ENCODE measurements around the gene BPIFA1. TPM values are rescaled to one million over a fixed set of nuclear protein-coding genes. Genes with fewer than 3 reads are reported as not detected.

BPIFA1 gene
- total RNA-seq, 4 donors from 2014 or later = not detected

DNA sequence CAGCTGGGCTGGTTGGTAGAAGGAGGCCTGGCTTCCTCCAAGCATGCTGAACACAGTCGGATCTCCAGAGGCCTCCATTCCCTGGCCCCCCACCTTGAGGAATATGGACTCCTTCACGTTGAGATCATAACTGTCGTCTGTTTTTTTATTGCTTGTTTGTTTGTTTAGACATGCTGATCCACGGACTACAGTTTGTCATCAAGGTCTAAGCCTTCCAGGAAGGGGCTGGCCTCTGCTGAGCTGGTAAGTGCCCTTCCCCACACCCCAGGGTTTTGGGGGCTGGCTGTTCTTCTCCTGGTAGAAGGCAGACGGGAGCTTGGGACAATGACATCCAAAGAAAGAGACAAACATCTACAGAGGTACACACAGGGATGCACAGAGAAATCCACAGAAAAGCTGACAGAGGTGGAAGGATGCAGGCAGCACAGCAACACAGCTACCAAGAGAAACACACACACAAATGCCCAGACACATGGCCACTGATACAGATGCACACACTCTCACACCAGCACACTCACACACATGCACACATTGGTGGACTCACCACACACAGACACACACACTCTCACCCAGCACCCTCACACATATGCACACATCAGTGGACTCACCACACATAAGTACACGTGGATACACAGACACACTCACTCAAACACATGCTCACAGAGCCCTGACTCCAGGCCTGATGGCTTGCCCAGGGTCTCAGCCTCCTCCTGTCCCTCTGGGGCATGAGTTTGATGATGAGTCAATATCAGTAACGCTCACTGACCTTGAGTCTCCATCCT is 6.7 kb downstream of the BPIFA1 start:
- no peak overlapping the region for H3K4me3 ChIP-seq
- no peak overlapping the region for H3K27ac ChIP-seq
- H3K27me3 ChIP-seq = no peaks in the 10 kb centered on the region
- 56 to 58% methylated on average over 7 of the region's 7 CpGs for WGBS, 2 donors
- no peaks in the 10 kb centered on the region for H3K36me3 ChIP-seq
- no peaks in the 10 kb centered on the region for H3K9me3 ChIP-seq
- DNase-seq (ENCODE audit: low spot score in 2 of 2) = no peak
- no peaks in the 10 kb centered on the region for H3K4me1 ChIP-seq
- no peak for TF ChIP-seq POLR2A (IDR thresholded peaks at IDR 0.05)
- TF ChIP-seq, protein P1, sequence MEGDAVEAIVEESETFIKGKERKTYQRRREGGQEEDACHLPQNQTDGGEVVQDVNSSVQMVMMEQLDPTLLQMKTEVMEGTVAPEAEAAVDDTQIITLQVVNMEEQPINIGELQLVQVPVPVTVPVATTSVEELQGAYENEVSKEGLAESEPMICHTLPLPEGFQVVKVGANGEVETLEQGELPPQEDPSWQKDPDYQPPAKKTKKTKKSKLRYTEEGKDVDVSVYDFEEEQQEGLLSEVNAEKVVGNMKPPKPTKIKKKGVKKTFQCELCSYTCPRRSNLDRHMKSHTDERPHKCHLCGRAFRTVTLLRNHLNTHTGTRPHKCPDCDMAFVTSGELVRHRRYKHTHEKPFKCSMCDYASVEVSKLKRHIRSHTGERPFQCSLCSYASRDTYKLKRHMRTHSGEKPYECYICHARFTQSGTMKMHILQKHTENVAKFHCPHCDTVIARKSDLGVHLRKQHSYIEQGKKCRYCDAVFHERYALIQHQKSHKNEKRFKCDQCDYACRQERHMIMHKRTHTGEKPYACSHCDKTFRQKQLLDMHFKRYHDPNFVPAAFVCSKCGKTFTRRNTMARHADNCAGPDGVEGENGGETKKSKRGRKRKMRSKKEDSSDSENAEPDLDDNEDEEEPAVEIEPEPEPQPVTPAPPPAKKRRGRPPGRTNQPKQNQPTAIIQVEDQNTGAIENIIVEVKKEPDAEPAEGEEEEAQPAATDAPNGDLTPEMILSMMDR (IDR thresholded peaks at IDR 0.05) = no peak
- TF ChIP-seq EP300 (IDR thresholded peaks at IDR 0.05) = no peak

DNA sequence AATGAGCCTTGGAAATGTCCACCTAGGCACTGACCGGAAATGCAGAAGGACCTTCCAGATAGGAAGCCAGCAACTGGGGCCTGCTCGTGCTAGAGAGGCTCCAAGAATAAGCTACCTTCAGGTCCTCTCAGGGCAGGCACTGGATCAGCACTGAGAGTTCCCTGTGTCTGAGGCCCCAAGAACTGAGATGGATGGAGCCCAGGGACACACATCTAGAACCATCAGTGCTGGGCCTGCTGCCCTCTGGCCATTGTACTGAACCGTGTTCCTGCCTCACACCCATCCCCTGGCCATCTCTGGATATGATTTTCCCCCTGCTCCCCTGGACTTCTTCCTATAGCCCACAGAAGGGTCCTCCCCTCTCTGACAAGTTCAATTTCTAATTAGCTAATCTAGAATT is 10.3 kb downstream of the BPIFA1 start:
- no peak for TF ChIP-seq EP300 (IDR thresholded peaks at IDR 0.05)
- TF ChIP-seq, protein P1 (IDR thresholded peaks at IDR 0.05) = no peak
- no peak for TF ChIP-seq POLR2A (IDR thresholded peaks at IDR 0.05)
- Histone ChIP-seq H3K27ac (no peak overlapping the region), H3K36me3 (no peaks in the 10 kb centered on the region), H3K9me3 (no peaks in the 10 kb centered on the region), H3K4me3 (no peak overlapping the region), H3K27me3 (no peaks in the 10 kb centered on the region), H3K4me1 (no peaks in the 10 kb centered on the region)
- 67 to 86% methylated on average over 3 of the region's 3 CpGs for WGBS, 2 donors
- DNase-seq (ENCODE audit: low spot score in 2 of 2) = no peak

- no peak for TF ChIP-seq EP300 (IDR thresholded peaks at IDR 0.05)
- no peak for TF ChIP-seq POLR2A (IDR thresholded peaks at IDR 0.05)
- TF ChIP-seq, protein P1 (IDR thresholded peaks at IDR 0.05) = no peak
- H3K4me3 ChIP-seq = no peak overlapping the region
- no peaks in the 10 kb centered on the region for H3K4me1 ChIP-seq
- no peaks in the 10 kb centered on the region for H3K36me3 ChIP-seq
- WGBS, 2 donors = 88 to 93% methylated on average over 1 of the region's 1 CpG
- DNase-seq (ENCODE audit: low spot score in 2 of 2) = no peak
- peaks cover 0 to under 1% (median 0%) of the 10 kb centered on the region in 4 donors for H3K9me3 ChIP-seq
- no peak overlapping the region for H3K27ac ChIP-seq
- H3K27me3 ChIP-seq = no peaks in the 10 kb centered on the region
Observed at GRCh38 chr20:33249456-33249855, 13.7 kb downstream of the BPIFA1 start.

DNA sequence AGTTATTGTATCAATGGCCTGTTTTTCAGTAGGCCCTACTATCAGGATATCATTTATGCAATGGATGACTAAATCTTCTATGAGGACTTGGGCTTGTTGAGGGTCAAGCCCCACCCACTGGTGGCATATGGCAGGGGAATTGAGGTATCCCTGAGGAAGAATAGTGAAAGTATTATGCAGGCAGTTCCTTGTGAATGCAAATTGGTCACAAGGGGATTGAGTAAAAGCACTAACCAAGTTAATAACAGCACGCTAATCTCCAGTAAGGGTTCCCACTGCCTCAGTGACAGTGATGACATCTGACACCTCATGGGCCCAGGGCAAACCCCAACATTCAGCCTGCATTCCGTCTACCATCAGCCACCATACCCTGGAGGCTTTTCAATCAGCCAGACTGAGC is 14.9 kb downstream of the BPIFA1 start:
- 48 to 63% methylated on average over 2 of the region's 2 CpGs for WGBS, 2 donors
- H3K36me3 ChIP-seq = no peaks in the 10 kb centered on the region
- no peak for TF ChIP-seq POLR2A (IDR thresholded peaks at IDR 0.05)
- TF ChIP-seq EP300 (IDR thresholded peaks at IDR 0.05) = no peak
- H3K9me3 ChIP-seq = peaks cover 0 to 11% (median 0%) of the 10 kb centered on the region in 4 donors
- DNase-seq (ENCODE audit: low spot score in 2 of 2) = no peak
- no peaks in the 10 kb centered on the region for H3K27me3 ChIP-seq
- no peak overlapping the region for H3K27ac ChIP-seq
- no peak overlapping the region for H3K4me3 ChIP-seq
- H3K4me1 ChIP-seq = no peaks in the 10 kb centered on the region

DNA sequence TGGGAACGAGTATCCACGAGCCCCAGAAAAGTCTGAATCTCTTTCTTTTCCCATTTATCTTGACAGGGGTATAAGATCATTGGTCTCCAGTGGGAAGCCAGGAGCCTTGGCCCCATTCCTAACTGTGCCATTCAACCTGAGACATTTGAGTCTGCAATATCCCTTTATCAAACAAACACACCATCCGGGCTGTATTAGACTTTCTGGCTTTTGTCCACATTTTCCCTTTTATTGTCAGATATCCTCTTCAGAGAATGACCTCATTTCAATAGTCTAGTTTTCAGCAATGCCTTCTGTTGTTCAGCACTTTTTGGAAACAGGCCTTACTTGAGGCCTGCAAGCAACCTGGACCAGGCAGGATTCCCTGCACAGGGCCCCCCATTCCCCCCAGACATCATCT is 15.7 kb downstream of the BPIFA1 start:
- 63 to 74% methylated on average over 3 of the region's 3 CpGs for WGBS, 2 donors

More for the DNA sequence above, 15.7 kb downstream of the BPIFA1 start:
- no peak for TF ChIP-seq POLR2A (IDR thresholded peaks at IDR 0.05)
- TF ChIP-seq, protein P1 (IDR thresholded peaks at IDR 0.05) = no peak
- no peak for TF ChIP-seq EP300 (IDR thresholded peaks at IDR 0.05)
- Histone ChIP-seq H3K9me3 (peaks cover 0 to 11% (median 0%) of the 10 kb centered on the region in 4 donors), H3K4me1 (no peaks in the 10 kb centered on the region), H3K27me3 (no peaks in the 10 kb centered on the region), H3K4me3 (no peak overlapping the region), H3K27ac (no peak overlapping the region), H3K36me3 (no peaks in the 10 kb centered on the region)
- no peak for DNase-seq (ENCODE audit: low spot score in 2 of 2)

Data from tibial nerve (tissue), 4 donors.